Stimulated activated CD4-positive, alpha-beta T cell treated with anti-CD3 and anti-CD28 coated beads, Interleukin-1b, Interleukin-23, amount 100 ng/mL, for 24 hours (primary cell): ENCODE measurements around the gene NLRC5.
"Not testable (repeated sequence)": the region's sequence is repeated elsewhere in the genome, so short reads cannot be mapped to it uniquely, and the experiment has no call there.

Source experiments
- DNase-seq, 4 experiments: peaks; one replicate each; pipeline ENCODE4 v3.0.0-alpha.2; 2020; ENCODE audit warnings: low read depth in 4 of 4, low spot score in 1 of 4

NLRC5 gene

GRCh38 chr16:57042157-57043111, 53.1 kb downstream of the NLRC5 start:
- peak; percentile 54 to 75 (median 66) for DNase-seq

DNA sequence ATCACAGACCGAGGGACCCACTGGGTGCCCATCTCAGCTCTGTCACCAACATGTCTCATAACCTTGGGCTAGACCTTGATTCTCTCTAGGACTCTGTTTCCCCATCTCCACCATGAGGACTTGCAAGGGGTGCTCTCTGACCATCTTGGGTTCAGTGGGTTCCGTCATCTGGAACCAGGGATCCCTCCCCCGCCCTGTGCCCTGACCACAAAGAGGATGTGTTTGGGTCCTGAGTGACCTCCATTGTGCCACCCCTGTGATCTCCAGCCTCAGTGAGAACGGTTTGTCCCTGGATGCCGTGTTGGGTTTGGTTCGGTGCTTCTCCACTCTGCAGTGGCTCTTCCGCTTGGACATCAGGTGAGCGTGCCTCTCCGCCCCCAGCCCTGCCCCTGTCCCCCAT, 53.9 kb downstream of the NLRC5 start:
- DNase-seq: no peak

- DNase-seq: no peak
These were observed 55.8 kb downstream of the NLRC5 start for GRCh38 chr16:57044931-57045693.

DNA sequence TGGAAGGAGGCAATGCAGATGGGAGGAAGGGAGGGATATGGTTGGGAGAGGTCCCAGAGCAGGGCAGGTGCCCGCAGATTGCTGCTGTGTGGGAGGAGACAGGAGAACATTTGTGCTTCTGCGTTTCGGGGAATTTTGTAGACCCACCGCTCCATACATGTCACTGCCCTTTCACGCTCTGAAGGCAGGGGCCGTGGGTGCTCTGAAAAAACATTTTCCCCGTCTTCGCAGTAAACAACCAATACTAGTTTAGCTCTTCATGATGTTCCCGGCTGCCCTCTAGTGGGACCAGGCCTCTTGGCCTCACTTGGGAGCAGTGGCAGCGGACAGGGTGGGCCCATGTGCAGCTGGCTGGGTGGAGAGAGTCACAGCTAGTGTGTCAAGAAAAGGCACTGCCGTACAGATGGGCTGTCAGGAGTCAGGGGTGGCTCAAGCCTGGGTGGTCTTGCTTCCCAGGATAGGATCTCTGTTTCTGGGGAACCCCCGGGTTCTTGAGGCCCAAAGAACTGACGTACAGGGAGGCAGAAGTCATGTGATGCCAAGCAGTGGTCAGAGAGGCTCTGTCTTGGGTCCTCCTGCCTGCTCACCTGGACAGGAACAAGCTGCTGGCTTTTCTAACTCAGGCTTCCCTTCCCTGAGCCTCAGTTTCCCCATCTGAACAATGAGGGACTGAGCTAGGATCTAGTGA, 56.5 kb downstream of the NLRC5 start:
- DNase-seq: no peak

GRCh38 chr16:57048095-57048494, 58.7 kb downstream of the NLRC5 start:
- DNase-seq: no peak

DNA sequence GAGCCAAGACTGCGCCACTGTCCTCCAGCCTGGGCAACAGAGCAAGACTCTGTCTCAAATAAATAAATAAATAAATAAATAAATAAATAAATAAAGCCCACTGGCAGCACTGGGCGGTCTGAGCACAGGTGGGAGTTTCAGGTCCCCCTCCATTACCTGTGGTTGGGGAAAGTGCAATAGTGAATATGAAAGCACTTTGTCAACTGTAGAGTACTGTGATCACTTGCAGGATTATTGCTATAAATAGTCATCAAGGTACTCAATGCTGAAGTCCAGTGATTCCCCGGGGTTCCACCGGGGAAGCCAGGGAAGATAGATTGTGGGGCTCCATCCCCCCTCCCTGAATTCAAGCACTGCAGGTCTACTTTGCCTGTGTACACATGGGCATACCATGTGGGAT, 60.3 kb downstream of the NLRC5 start:
- DNase-seq: no peak

DNA sequence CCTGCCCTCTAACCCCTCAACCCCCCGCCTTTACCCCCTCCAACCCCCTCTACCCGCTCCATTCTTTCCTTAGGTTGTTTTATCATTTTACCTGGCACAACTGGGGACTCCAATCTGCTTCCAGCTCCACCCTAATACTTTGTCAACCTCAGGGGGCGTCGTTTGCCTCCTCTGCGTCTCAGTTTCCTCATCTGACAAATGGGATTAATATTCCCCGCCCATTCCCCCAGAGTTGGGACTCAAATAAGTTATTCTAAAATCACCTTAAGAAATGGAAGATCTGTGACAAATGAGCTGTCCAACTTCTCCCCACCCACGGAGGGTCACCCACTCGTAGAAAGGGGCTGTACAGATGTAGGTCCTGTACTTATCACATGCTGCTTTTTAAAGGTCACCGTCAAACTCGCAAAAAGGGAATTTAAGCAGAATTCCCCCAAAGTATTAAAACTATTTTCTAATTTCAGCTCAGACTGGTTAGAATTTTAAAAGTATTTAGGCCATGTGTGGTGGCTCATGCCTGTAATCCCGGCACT, 62.4 kb downstream of the NLRC5 start:
- no peak for DNase-seq

GRCh38 chr16:57053206-57053605, 63.8 kb downstream of the NLRC5 start:
- no peak for DNase-seq

DNA sequence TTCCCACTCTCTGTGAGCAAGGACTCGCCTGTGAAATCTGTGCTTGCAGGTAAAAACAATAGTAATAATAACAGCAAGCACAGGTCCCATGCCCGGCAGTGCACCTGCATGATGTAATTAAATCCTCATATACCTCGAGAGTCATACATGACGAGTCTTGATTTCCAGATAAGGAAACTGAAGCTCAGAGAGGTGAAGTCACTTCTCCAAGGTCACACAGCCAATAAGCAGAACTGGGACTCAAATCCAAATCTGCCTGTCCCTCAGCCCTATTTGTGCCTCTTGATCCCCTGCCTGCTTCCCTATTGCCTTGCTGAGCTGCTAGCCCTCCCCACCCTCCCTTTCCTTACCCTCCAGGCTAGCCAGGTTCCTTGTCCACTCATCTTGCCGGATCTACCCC, 65.0 kb downstream of the NLRC5 start:
- no peak for DNase-seq

GRCh38 chr16:57054771-57055170, 65.4 kb downstream of the NLRC5 start:
- no peak for DNase-seq

- DNase-seq: no peak
These were observed 66.3 kb downstream of the NLRC5 start for GRCh38 chr16:57055671-57056070.

GRCh38 chr16:57058291-57058861, 69.0 kb downstream of the NLRC5 start:
- no peak for DNase-seq

GRCh38 chr16:57060323-57061083, 71.1 kb downstream of the NLRC5 start:
- no peak for DNase-seq

DNA sequence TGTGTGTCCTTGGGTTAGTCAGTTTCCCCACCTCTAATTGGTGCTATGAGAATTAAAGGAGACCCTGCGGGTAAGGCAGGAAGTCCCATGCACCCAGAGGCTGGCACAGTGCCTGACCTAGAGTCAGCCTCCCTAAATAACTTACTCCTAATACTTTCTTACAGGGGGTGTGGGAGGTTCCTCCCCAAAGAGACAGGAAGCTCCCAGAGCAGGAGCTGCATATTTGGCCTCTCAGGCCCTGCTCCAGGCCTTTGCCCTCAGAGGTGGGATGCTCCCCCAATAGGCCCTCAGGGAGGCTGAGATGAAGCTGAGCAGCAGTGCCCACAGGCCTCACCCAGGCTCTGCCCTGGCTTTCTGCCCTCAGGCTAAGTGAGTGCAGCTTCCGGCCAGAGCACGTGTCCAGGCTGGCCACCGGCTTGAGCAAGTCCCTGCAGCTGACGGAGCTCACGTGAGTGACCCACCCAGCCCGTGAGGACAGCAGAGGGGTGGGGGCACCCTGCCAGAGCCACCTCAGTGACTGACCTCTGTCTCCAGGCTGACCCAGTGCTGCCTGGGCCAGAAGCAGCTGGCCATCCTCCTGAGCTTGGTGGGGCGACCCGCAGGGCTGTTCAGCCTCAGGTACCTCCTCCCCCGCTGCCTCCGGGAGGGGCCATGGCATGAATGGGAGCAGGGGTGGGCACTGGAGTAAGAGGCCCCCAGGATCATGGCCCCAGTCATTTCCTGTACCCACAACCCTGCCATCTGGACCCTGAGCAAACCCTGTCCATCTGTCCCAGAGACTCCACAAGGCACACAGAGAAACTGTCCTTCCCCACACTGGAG, 71.9 kb downstream of the NLRC5 start:
- DNase-seq: no peak

DNA sequence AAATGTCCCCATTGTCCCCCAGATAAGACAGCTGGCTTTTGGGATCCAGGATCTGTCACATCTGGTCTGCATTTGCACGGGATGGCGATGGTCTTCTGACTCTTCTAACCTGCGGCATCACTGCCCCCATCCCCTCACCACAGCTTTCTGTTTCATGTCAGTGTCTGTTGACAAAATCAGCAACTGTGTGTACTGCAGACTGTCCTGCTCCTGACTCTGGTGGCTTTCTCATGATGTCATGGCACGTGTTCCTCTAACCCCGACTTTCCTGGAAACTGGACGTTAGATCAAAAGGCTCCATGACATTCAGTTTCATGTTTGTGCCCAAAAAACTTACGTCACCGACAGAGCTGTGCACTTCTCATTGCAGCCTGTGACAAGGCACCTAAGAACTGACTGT, 73.0 kb downstream of the NLRC5 start:
- DNase-seq: no peak

DNA sequence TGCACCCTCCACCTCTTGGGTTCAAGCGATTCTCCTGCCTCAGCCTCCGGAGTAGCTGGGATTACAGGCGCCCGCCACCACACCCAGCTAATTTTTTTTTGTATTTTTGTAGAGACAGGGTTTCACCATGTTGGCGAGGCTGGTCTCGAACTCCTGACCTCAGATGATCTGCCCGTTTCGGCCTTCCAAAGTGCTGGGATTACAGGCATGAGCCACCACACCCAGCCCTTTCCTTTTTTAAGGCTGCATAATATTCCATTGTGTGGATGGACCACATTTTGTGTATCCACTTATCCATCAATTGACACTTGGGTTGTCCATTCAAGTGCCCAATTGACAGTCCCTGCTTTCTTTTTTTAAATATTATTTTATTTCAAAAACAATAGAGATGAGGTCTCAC, 73.8 kb downstream of the NLRC5 start:
- DNase-seq: not testable (repeated sequence)

- DNase-seq: no peak
These were observed 75.6 kb downstream of the NLRC5 start for GRCh38 chr16:57064995-57065394.

- no peak for DNase-seq
These were observed 77.3 kb downstream of the NLRC5 start for GRCh38 chr16:57066625-57067024.

- no peak for DNase-seq
These were observed 78.0 kb downstream of the NLRC5 start for GRCh38 chr16:57067347-57067746.
